HepG2 (cell line): ENCODE results near the gene HHLA2. TPM values are rescaled to one million over a fixed set of nuclear protein-coding genes. Genes with fewer than 3 reads are reported as not detected.
A peak's percentile ranks its signal among the peaks of the same experiment; 100 is the strongest.

Source experiments
- BHLHE40 ChIP-seq: IDR thresholded peaks from 2 replicates; pipeline ENCODE4 v1.6.1; 2011; ENCODE audit warnings: low read length, improper control_type of control experiment
- CC2D1A ChIP-seq: sonication (generic); formaldehyde crosslinking; IDR thresholded peaks from 2 replicates; pipeline ENCODE4 v1.8.1; 2023; ENCODE audit warnings: mild to moderate bottlenecking, missing genetic modification reagents
- CHD4 ChIP-seq: fragments of 200-600 bp; sonication (generic); IDR thresholded peaks from 2 replicates; pipeline ENCODE4 v1.7.0; 2017; ENCODE audit warnings: mild to moderate bottlenecking, low read length, borderline replicate concordance
- ELF3 ChIP-seq: IDR thresholded peaks from 2 replicates; pipeline ENCODE4 v1.6.1; 2016; ENCODE audit warnings: missing genetic modification reagents, missing compliant biosample characterization
- FOXA3 ChIP-seq: IDR thresholded peaks from 2 replicates; pipeline ENCODE4 v1.6.1; 2016; ENCODE audit warnings: missing genetic modification reagents, missing compliant biosample characterization
- HNF4A ChIP-seq: sonication (generic); formaldehyde crosslinking; IDR thresholded peaks from 2 replicates; pipeline ENCODE4 v1.4.0; 2020; ENCODE audit warnings: missing genetic modification reagents
- NR2F1 ChIP-seq, 2 experiments: fragments of 450-650 bp in 1 of 2; formaldehyde crosslinking in 1 of 2; IDR thresholded peaks; 2 replicates each; pipeline versions ENCODE4 v1.5.0 to v1.6.1; 2016 to 2020; ENCODE audit warnings: mild to moderate bottlenecking in 1 of 2, missing compliant biosample characterization in 1 of 2, missing genetic modification reagents in 1 of 2, moderate library complexity in 1 of 2
- PCBP1 ChIP-seq: fragments of 200-400 bp; formaldehyde crosslinking; IDR thresholded peaks from 2 replicates; pipeline ENCODE4 v1.6.1; 2017; ENCODE audit warnings: mild to moderate bottlenecking, low read depth, low read length, borderline replicate concordance
- RAD21 ChIP-seq: fragments of 450-650 bp; formaldehyde crosslinking; IDR thresholded peaks from 2 replicates; pipeline ENCODE4 v1.5.0; 2020; ENCODE audit warnings: mild to moderate bottlenecking
- SIX4 ChIP-seq: sonication (generic); formaldehyde crosslinking; IDR thresholded peaks from 2 replicates; pipeline ENCODE4 v1.4.0; 2020; ENCODE audit warnings: missing genetic modification reagents
- STAT5B ChIP-seq: sonication (generic); formaldehyde crosslinking; IDR thresholded peaks from 2 replicates; pipeline ENCODE4 v1.4.0; 2020; ENCODE audit warnings: missing genetic modification reagents
- XBP1 ChIP-seq: sonication (generic); formaldehyde crosslinking; IDR thresholded peaks from 2 replicates; pipeline ENCODE4 v1.5.0; 2020; ENCODE audit warnings: missing genetic modification reagents
- ZNF17 ChIP-seq: sonication (generic); formaldehyde crosslinking; IDR thresholded peaks from 2 replicates; pipeline ENCODE4 v1.5.0; 2020; ENCODE audit warnings: mild to moderate bottlenecking, missing genetic modification reagents
- ZNF234 ChIP-seq: sonication (generic); formaldehyde crosslinking; conservative IDR thresholded peaks from 2 replicates; pipeline ENCODE4 v1.5.1; 2020; ENCODE audit warnings: mild to moderate bottlenecking, missing genetic modification reagents
- ZNF430 ChIP-seq: sonication (generic); formaldehyde crosslinking; IDR thresholded peaks from 2 replicates; pipeline ENCODE4 v1.9.0; 2021; ENCODE audit warnings: mild to moderate bottlenecking, missing genetic modification reagents
- ZNF451 ChIP-seq: sonication (generic); formaldehyde crosslinking; IDR thresholded peaks from 2 replicates; pipeline ENCODE4 v1.5.0; 2020; ENCODE audit warnings: mild to moderate bottlenecking, missing genetic modification reagents
- ZNF781 ChIP-seq: sonication (generic); formaldehyde crosslinking; IDR thresholded peaks from 2 replicates; pipeline ENCODE4 v1.5.1; 2020; ENCODE audit warnings: borderline replicate concordance, mild to moderate bottlenecking, missing genetic modification reagents; ENCODE audit errors: not compliant biosample characterization
- polyA plus RNA-seq, 8 experiments: library from polyadenylated mRNA; depleted of rRNA in 3 of 8; stranded (reverse) in 7 of 8; unstranded in 1 of 8; fragments of >200 nt; fragmentation: Illumina TruSeq in 4 of 8; extraction: Trizol in 4 of 8; gene quantifications; 2 replicates each; pipeline versions ENCODE4 v1.2.1 to v1.2.3, GENCODE V29; 2011 to 2016; ENCODE audit warnings: low read depth in 4 of 8, missing spikeins in 1 of 8, mixed read lengths in 1 of 8; ENCODE audit not compliant: insufficient read depth in 1 of 8
- total RNA-seq, 5 experiments: library from RNA; depleted of rRNA; stranded (reverse); fragments of >200 nt; fragmentation: Illumina TruSeq; extraction: Trizol; gene quantifications; 2 replicates each; pipeline ENCODE4 v1.2.3, GENCODE V29; 2016; ENCODE audit warnings: low read depth in 1 of 5
- TF ChIP-seq, protein P1 (sequence below): sonication (generic); formaldehyde crosslinking; IDR thresholded peaks from 2 replicates; pipeline ENCODE4 v1.4.0; 2020; ENCODE audit warnings: mild to moderate bottlenecking, missing genetic modification reagents
- TF ChIP-seq, protein P2 (sequence below), 2 experiments: sonication (generic) in 1 of 2; formaldehyde crosslinking in 1 of 2; IDR thresholded peaks; 2 replicates each; pipeline versions ENCODE4 v1.5.1 to v1.6.1; 2011 to 2020; ENCODE audit warnings: borderline replicate concordance in 1 of 2, low read depth in 1 of 2, low read length in 1 of 2, mild to moderate bottlenecking in 1 of 2, missing genetic modification reagents in 1 of 2, moderate library complexity in 1 of 2
- TF ChIP-seq, protein P3 (sequence below): sonication (generic); formaldehyde crosslinking; IDR thresholded peaks from 2 replicates; pipeline ENCODE4 v1.4.0; 2020; ENCODE audit warnings: missing genetic modification reagents, borderline replicate concordance
- TF ChIP-seq, protein P4 (sequence below): IDR thresholded peaks from 2 replicates; pipeline ENCODE4 v1.6.1; 2012; ENCODE audit warnings: inconsistent platforms
- TF ChIP-seq, protein P5 (sequence below): sonication (generic); formaldehyde crosslinking; IDR thresholded peaks from 2 replicates; pipeline ENCODE4 v1.5.0; 2020; ENCODE audit warnings: missing genetic modification reagents

Gene HHLA2
- total and polyA plus RNA-seq, 2 of the 13 experiments (the other 11 are each of a cell fraction or from before 2014, with no cell fraction given) = not detected

DNA sequence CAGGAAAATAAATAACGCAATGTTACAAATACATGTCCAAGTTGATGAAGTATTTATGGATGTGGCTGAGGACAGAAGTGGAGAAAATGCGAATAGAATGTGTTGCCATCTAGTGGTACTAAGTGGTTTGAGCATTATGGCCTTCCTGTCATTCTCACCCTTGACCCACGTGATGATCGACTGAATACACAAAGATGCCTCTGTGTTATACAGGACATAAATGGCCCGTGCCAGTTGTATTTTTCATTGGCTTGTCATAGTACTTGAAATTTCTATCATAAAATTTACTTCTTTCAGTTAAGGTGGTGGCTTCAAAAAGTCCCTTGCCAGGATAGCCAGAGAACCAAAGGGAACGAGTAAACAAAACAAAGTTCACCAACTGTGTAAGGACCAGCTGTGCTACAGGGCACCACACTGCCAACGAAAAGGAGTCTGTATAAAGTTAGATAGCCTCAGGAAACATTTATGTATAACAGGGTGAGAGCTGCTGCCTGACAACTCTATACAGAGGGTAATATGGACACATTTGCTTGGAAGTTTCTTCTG, 110.4 kb downstream of the HHLA2 start (continued):
- TF ChIP-seq, protein P1, sequence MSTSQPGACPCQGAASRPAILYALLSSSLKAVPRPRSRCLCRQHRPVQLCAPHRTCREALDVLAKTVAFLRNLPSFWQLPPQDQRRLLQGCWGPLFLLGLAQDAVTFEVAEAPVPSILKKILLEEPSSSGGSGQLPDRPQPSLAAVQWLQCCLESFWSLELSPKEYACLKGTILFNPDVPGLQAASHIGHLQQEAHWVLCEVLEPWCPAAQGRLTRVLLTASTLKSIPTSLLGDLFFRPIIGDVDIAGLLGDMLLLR (CRISPR knock-in tag) = no peak
- TF ChIP-seq FOXA3 (CRISPR knock-in tag) (peak; percentile 43), HNF4A (CRISPR knock-in tag) (0 out of 2 replicates have a peak, but pooled peaks have one; percentile 15), RAD21 (peak; percentile 68), ZNF451 (CRISPR knock-in tag) (no peak), ZNF781 (CRISPR knock-in tag) (no peak), STAT5B (CRISPR knock-in tag) (no peak), CHD4 (no peak), BHLHE40 (peak; percentile 67), ZNF430 (no peak), SIX4 (CRISPR knock-in tag) (no peak), NR2F1 (CRISPR knock-in tag; IDR thresholded peaks at IDR 0.05) (no peak), ZNF234 (CRISPR knock-in tag) (no peak), CC2D1A (CRISPR knock-in tag) (no peak), ELF3 (CRISPR knock-in tag) (0 out of 2 replicates have a peak, but pooled peaks have one; percentile 14), ZNF17 (CRISPR knock-in tag) (no peak), PCBP1 (no peak), XBP1 (no peak)
- TF ChIP-seq, protein P2, sequence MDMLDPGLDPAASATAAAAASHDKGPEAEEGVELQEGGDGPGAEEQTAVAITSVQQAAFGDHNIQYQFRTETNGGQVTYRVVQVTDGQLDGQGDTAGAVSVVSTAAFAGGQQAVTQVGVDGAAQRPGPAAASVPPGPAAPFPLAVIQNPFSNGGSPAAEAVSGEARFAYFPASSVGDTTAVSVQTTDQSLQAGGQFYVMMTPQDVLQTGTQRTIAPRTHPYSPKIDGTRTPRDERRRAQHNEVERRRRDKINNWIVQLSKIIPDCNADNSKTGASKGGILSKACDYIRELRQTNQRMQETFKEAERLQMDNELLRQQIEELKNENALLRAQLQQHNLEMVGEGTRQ (IDR thresholded peaks at IDR 0.05; ENCODE audit: low read depth, low read length) = peak; percentile 85
- TF ChIP-seq, protein P2 (CRISPR knock-in tag; IDR thresholded peaks at IDR 0.05; ENCODE audit: borderline replicate concordance) = peak; percentile 78; the same call in 1 of the 2 replicates
- TF ChIP-seq, protein P3, sequence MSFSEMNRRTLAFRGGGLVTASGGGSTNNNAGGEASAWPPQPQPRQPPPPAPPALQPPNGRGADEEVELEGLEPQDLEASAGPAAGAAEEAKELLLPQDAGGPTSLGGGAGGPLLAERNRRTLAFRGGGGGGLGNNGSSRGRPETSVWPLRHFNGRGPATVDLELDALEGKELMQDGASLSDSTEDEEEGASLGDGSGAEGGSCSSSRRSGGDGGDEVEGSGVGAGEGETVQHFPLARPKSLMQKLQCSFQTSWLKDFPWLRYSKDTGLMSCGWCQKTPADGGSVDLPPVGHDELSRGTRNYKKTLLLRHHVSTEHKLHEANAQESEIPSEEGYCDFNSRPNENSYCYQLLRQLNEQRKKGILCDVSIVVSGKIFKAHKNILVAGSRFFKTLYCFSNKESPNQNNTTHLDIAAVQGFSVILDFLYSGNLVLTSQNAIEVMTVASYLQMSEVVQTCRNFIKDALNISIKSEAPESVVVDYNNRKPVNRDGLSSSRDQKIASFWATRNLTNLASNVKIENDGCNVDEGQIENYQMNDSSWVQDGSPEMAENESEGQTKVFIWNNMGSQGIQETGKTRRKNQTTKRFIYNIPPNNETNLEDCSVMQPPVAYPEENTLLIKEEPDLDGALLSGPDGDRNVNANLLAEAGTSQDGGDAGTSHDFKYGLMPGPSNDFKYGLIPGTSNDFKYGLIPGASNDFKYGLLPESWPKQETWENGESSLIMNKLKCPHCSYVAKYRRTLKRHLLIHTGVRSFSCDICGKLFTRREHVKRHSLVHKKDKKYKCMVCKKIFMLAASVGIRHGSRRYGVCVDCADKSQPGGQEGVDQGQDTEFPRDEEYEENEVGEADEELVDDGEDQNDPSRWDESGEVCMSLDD (CRISPR knock-in tag) = no peak
- TF ChIP-seq, protein P4, sequence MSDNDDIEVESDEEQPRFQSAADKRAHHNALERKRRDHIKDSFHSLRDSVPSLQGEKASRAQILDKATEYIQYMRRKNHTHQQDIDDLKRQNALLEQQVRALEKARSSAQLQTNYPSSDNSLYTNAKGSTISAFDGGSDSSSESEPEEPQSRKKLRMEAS = peak; percentile 35; the same call in 1 of the 2 replicates
- TF ChIP-seq, protein P5, sequence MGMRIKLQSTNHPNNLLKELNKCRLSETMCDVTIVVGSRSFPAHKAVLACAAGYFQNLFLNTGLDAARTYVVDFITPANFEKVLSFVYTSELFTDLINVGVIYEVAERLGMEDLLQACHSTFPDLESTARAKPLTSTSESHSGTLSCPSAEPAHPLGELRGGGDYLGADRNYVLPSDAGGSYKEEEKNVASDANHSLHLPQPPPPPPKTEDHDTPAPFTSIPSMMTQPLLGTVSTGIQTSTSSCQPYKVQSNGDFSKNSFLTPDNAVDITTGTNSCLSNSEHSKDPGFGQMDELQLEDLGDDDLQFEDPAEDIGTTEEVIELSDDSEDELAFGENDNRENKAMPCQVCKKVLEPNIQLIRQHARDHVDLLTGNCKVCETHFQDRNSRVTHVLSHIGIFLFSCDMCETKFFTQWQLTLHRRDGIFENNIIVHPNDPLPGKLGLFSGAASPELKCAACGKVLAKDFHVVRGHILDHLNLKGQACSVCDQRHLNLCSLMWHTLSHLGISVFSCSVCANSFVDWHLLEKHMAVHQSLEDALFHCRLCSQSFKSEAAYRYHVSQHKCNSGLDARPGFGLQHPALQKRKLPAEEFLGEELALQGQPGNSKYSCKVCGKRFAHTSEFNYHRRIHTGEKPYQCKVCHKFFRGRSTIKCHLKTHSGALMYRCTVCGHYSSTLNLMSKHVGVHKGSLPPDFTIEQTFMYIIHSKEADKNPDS = no peak
